Upper lobe of left lung (tissue), 4 donors: Measurements from ENCODE around the gene XRCC2.
"Not testable (repeated sequence)": the region's sequence is repeated elsewhere in the genome, so short reads cannot be mapped to it uniquely, and the experiment has no call there.

Source experiments
- POLR2A ChIP-seq, 4 donors: fragments of 450-650 bp; IDR thresholded peaks; one replicate each; pipeline ENCODE4 v1.5.1; 2016 to 2017; ENCODE audit warnings: antibody characterized with exemption in 4 of 4, mild to moderate bottlenecking in 2 of 4
- TF ChIP-seq, protein P1 (sequence below), 6 experiments: fragments of 450-650 bp in 4 of 6; fragments of 200-600 bp in 2 of 6; sonication (generic) in 2 of 6; IDR thresholded peaks; one replicate each; pipeline ENCODE4 v1.5.1; 2016 to 2019; ENCODE audit warnings: antibody characterized with exemption in 6 of 6

DNA sequence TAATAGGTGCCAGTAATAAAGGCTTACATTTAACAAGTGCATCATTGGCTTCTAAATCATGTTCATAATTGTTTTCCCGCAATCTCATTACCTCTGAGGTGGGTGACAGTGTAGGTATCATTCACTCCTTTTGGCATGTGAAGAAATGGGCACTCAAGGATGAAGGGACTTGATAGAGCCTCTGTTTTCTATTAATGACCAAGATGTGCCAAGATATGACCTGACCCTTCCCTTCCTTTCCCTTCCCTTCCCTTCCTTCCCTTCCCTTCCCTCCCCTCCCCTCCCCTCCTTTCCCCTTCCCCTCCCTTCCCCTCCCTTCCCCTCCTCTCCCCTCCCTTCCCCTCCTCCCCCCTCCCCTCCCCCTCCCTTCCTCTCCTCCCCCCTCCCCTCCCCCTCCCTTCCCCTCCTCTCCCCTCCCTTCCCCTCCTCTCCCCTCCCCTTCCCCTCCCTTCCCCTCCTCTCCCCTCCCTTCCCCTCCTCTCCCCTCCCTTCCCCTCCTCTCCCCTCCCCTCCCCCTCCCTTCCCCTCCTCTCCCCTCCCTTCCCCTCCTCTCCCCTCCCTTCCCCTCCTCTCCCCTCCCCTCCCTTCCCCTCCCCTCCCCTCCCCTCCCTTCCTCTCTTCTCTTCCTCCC is 36.6 kb upstream of the XRCC2 start:
- TF ChIP-seq, protein P1, sequence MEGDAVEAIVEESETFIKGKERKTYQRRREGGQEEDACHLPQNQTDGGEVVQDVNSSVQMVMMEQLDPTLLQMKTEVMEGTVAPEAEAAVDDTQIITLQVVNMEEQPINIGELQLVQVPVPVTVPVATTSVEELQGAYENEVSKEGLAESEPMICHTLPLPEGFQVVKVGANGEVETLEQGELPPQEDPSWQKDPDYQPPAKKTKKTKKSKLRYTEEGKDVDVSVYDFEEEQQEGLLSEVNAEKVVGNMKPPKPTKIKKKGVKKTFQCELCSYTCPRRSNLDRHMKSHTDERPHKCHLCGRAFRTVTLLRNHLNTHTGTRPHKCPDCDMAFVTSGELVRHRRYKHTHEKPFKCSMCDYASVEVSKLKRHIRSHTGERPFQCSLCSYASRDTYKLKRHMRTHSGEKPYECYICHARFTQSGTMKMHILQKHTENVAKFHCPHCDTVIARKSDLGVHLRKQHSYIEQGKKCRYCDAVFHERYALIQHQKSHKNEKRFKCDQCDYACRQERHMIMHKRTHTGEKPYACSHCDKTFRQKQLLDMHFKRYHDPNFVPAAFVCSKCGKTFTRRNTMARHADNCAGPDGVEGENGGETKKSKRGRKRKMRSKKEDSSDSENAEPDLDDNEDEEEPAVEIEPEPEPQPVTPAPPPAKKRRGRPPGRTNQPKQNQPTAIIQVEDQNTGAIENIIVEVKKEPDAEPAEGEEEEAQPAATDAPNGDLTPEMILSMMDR (IDR thresholded peaks at IDR 0.05): not testable (repeated sequence)
- TF ChIP-seq POLR2A (IDR thresholded peaks at IDR 0.05): not testable (repeated sequence)
